GM12875 (cell line): ENCODE measurements around the gene EDA.

Experiments
- H3K4me3 ChIP-seq: one replicate; pipeline ENCODE4 v1.5.1; 2011; ENCODE audit warnings: low read depth, low read length, control low read depth
- CTCF ChIP-seq: IDR thresholded peaks from 2 replicates; pipeline ENCODE4 v1.5.1; 2011; ENCODE audit warnings: low read depth, mild to moderate bottlenecking, control low read depth, inconsistent platforms, low read length, moderate library complexity, borderline replicate concordance; ENCODE audit not compliant: insufficient read depth

The EDA gene

GRCh38 chrX:69740317-69740716 is 124.4 kb downstream of the EDA start:
- TF ChIP-seq CTCF = no peak
- H3K4me3 ChIP-seq = no peak overlapping the region

- H3K4me3 ChIP-seq = no peak overlapping the region
- TF ChIP-seq CTCF = no peak
Measured at GRCh38 chrX:69741721-69742120, 125.8 kb downstream of the EDA start.

GRCh38 chrX:69746051-69746450 is 130.1 kb downstream of the EDA start:
- no peak for TF ChIP-seq CTCF
- no peak overlapping the region for H3K4me3 ChIP-seq

- H3K4me3 ChIP-seq = no peak overlapping the region
- TF ChIP-seq CTCF = no peak
Measured at GRCh38 chrX:69748055-69748454, 132.1 kb downstream of the EDA start.

- no peak for TF ChIP-seq CTCF
Measured at GRCh38 chrX:69759921-69760625, 144.2 kb downstream of the EDA start.

GRCh38 chrX:69761633-69762032 is 145.7 kb downstream of the EDA start:
- H3K4me3 ChIP-seq = no peak overlapping the region
- TF ChIP-seq CTCF = no peak

More at GRCh38 chrX:69759921-69760625, 144.2 kb downstream of the EDA start:
- no peak overlapping the region for H3K4me3 ChIP-seq

GRCh38 chrX:69762340-69762739 is 146.4 kb downstream of the EDA start:
- no peak overlapping the region for H3K4me3 ChIP-seq
- no peak for TF ChIP-seq CTCF
